D721Med (cell line): ENCODE measurements around the gene DSCAM.

ENCODE experiments used
- DNase-seq: peaks from one replicate; pipeline ENCODE4 v3.0.0; 2011; ENCODE audit warnings: low spot score; ENCODE audit not compliant: insufficient read length
- FAIRE-seq: peaks from 2 replicates; lab custom pipeline; 2011; peaks lifted over from hg19 to GRCh38; lab: Jason Lieb, UNC
- TF ChIP-seq, protein P1 (sequence below): IDR thresholded peaks from 2 replicates; pipeline ENCODE4 v1.5.1; 2012; ENCODE audit warnings: mild to moderate bottlenecking, control low read depth; ENCODE audit not compliant: insufficient read depth; ENCODE audit errors: missing control alignments

DSCAM gene

GRCh38 chr21:40355076-40355475, 491.9 kb downstream of the DSCAM start:
- FAIRE-seq (no peak), DNase-seq (no peak)

DNA sequence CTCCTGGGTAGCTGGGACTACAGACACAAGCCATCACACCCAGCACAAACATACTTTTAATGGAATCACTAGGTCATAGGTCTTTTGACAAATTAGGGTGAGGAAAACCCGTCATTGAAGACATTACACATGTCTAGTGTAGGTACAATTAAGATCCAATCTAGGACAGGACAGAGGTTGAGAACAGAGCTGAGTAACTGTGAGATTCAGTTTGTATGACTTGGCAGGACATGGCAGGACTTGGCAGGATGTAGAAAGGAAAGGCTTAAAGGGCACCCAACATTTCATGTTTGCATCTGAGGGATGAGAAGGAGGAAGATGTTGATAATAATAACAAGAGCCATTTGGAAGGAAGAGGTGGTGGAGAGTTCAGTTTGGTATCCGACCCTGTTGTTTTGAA, 496.0 kb downstream of the DSCAM start:
- TF ChIP-seq, protein P1, sequence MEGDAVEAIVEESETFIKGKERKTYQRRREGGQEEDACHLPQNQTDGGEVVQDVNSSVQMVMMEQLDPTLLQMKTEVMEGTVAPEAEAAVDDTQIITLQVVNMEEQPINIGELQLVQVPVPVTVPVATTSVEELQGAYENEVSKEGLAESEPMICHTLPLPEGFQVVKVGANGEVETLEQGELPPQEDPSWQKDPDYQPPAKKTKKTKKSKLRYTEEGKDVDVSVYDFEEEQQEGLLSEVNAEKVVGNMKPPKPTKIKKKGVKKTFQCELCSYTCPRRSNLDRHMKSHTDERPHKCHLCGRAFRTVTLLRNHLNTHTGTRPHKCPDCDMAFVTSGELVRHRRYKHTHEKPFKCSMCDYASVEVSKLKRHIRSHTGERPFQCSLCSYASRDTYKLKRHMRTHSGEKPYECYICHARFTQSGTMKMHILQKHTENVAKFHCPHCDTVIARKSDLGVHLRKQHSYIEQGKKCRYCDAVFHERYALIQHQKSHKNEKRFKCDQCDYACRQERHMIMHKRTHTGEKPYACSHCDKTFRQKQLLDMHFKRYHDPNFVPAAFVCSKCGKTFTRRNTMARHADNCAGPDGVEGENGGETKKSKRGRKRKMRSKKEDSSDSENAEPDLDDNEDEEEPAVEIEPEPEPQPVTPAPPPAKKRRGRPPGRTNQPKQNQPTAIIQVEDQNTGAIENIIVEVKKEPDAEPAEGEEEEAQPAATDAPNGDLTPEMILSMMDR: no peak
- FAIRE-seq (no peak), DNase-seq (no peak)

More at GRCh38 chr21:40355076-40355475, 491.9 kb downstream of the DSCAM start:
- TF ChIP-seq, protein P1: no peak

DNA sequence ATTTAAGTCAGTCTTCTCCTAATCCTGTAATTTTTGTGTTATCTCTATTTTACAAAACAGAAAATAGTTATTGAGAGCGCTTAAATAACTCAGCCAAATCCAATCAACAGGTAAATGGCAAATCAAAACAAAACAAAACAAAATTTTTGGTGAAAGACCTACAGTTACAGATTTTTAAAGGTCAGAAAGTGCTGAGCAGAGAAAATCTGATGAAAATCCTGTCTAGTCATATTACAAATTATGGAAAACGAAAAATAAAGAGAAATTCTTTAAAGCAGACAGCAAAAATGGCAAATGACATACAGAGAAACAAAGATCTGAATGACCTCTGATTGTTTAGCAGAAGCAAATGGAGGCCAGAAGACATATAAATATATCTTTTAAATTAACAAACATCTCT, 497.4 kb downstream of the DSCAM start:
- FAIRE-seq (no peak), DNase-seq (no peak)
- TF ChIP-seq, protein P1: no peak

DNA sequence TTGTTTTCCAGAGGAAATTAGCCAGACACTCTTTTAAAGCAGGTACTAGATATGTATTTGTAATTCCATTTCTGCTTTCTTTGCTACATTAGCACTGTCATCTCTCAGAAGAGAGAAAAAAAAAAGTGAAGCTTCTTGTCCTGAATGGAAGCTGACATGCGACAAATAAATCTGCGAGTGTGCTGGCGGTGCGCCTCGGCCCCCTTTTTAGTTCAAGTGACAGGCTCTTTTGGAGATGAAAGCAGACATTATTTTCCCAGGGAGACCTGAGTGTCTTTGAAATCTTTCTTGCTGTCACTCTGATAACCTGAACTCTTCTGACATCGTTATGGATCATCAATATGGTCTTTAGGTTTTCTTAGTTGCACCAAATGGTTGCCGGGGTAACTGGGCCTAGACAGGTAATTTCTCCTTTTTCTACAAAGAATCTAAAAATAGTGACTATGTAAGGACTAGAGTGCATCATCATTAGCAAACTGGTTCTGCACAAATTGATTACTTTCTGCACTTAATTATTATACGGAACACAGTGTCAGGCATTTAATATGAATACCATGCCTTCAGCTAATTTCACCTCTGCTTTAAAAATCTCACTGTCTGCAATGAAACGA, 501.1 kb downstream of the DSCAM start:
- no peak for DNase-seq
- FAIRE-seq: no peak

DNA sequence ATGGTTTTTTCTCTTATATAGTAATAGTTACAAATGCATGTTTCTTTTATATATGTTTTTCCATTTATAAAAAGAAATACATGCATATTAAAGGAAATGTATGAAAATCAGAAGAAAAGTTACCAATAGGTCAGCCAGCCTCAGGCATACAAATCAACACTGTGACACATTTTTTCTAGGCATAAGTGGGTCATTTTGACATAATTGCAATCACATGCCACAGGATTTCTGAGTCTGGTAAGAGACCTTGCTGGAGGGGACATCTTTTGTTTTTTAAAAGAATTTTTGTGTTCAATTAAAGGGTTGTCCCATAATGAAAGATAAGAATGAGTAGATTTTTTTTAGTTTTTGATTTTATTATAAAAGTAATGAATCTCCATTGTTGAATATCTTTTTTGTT, 506.6 kb downstream of the DSCAM start:
- TF ChIP-seq, protein P1: no peak
- FAIRE-seq (no peak), DNase-seq (no peak)

More for the DNA sequence above, 501.1 kb downstream of the DSCAM start:
- TF ChIP-seq, protein P1: no peak

GRCh38 chr21:40339050-40339449, 507.9 kb downstream of the DSCAM start:
- FAIRE-seq (no peak), DNase-seq (no peak)
- TF ChIP-seq, protein P1: no peak

DNA sequence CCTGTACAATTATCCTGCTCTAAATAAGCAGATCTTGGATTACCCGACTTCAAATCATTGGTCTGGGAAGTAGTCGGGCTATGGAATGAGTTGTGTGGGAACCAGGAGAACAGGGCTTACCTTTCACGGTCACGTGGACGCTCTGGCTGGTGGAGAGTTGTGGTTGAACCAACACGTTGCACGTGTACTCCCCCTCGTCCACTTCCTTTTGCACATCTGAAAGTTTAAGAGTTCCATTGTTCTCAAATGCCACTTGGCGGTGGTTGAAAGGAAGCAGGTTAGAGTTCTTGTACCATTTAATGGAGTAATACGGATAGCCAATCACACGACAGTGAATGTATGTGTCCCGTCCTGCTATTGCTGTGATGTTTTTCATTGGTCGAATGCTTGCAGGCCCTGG, 509.0 kb downstream of the DSCAM start:
- no peak for DNase-seq
- no peak for FAIRE-seq
- TF ChIP-seq, protein P1: no peak
